GM18907 (cell line): ENCODE measurements around the gene PLAC1.
A peak's percentile ranks its signal among the peaks of the same experiment; 100 is the strongest.

ENCODE experiments used
- ATAC-seq: cut with Tn5 transposase; IDR thresholded peaks from one replicate; pipeline ENCODE4 v1.9.1; 2021; ENCODE audit warnings: mild to moderate bottlenecking, moderate library complexity; ENCODE audit not compliant: unreplicated experiment

PLAC1 gene

GRCh38 chrX:134632355-134632754 lies 25.9 kb downstream of the PLAC1 start:
- ATAC-seq = no peak

GRCh38 chrX:134631426-134632346 lies 26.6 kb downstream of the PLAC1 start:
- no peak for ATAC-seq

GRCh38 chrX:134628663-134629062 lies 29.6 kb downstream of the PLAC1 start:
- no peak for ATAC-seq

- ATAC-seq = no peak
Measured at GRCh38 chrX:134626434-134626833, 31.8 kb downstream of the PLAC1 start.

- no peak for ATAC-seq
Measured at GRCh38 chrX:134625315-134625718, 33.0 kb downstream of the PLAC1 start.

GRCh38 chrX:134624046-134624430 lies 34.2 kb downstream of the PLAC1 start:
- ATAC-seq = no peak

GRCh38 chrX:134623293-134624045 lies 34.8 kb downstream of the PLAC1 start:
- no peak for ATAC-seq

GRCh38 chrX:134622813-134623185 lies 35.5 kb downstream of the PLAC1 start:
- no peak for ATAC-seq

- ATAC-seq = peak; percentile 86
Measured at GRCh38 chrX:134622056-134622812, 36.0 kb downstream of the PLAC1 start.

GRCh38 chrX:134619838-134620237 lies 38.4 kb downstream of the PLAC1 start:
- ATAC-seq = no peak

- no peak for ATAC-seq
Measured at GRCh38 chrX:134613396-134613795, 44.9 kb downstream of the PLAC1 start.

GRCh38 chrX:134608153-134608552 lies 50.1 kb downstream of the PLAC1 start:
- ATAC-seq = no peak

GRCh38 chrX:134607523-134607922 lies 50.7 kb downstream of the PLAC1 start:
- no peak for ATAC-seq

- no peak for ATAC-seq
Measured at GRCh38 chrX:134604701-134605311, 53.5 kb downstream of the PLAC1 start.

GRCh38 chrX:134603806-134604700 lies 54.2 kb downstream of the PLAC1 start:
- no peak for ATAC-seq

- ATAC-seq = no peak
Measured at GRCh38 chrX:134602410-134602809, 55.9 kb downstream of the PLAC1 start.

GRCh38 chrX:134601240-134601765 lies 57.0 kb downstream of the PLAC1 start:
- ATAC-seq = no peak

- no peak for ATAC-seq
Measured at GRCh38 chrX:134600714-134601113, 57.6 kb downstream of the PLAC1 start.

GRCh38 chrX:134599184-134599914 lies 58.9 kb downstream of the PLAC1 start:
- no peak for ATAC-seq
